H1 (cell line): ENCODE measurements around the gene NR3C2. TPM values are rescaled to one million over a fixed set of nuclear protein-coding genes. Genes with fewer than 3 reads are reported as not detected.

Source experiments
- CTCF ChIA-PET: fragments of 300-600 bp; sonication (Branson Sonifier 250); formaldehyde crosslinking; loops from one replicate; lab custom pipeline; 2021; ENCODE audit not compliant: partially characterized antibody; lab: Charles Lee
- POLR2A ChIA-PET: fragments of 300-600 bp; sonication (Branson Sonifier 250); formaldehyde crosslinking; loops from one replicate; lab custom pipeline; 2021; ENCODE audit warnings: inconsistent platforms; ENCODE audit not compliant: partially characterized antibody; lab: Charles Lee
- DNase-seq, 2 experiments: peaks; one replicate each; pipeline versions ENCODE4 v3.0.0 to v3.0.0-alpha.2; 2010 to 2022; ENCODE audit warnings: low spot score in 2 of 2, low read depth in 1 of 2, mixed read lengths in 1 of 2
- FAIRE-seq: peaks from 2 replicates; lab custom pipeline; 2011; peaks lifted over from hg19 to GRCh38; lab: Jason Lieb, UNC
- H2AFZ ChIP-seq: 2 replicates; pipeline ENCODE4 v1.8.1; 2012; ENCODE audit warnings: low read length, inconsistent platforms
- H2AK5ac ChIP-seq: 2 replicates; pipeline ENCODE4 v1.6.1; 2013; ENCODE audit warnings: low read depth, low read length
- H2BK120ac ChIP-seq: replicated peaks from 2 replicates; pipeline ENCODE3; 2013; ENCODE audit warnings: low read depth, low read length, inconsistent platforms
- H2BK12ac ChIP-seq: 2 replicates; pipeline ENCODE4 v1.6.1; 2013; ENCODE audit warnings: low read depth, low read length
- H2BK15ac ChIP-seq: 2 replicates; pipeline ENCODE4 v1.6.1; 2013; ENCODE audit warnings: low read length
- H2BK20ac ChIP-seq: 2 replicates; pipeline ENCODE4 v1.6.1; 2013; ENCODE audit warnings: low read length
- H2BK5ac ChIP-seq: 2 replicates; pipeline ENCODE4 v1.6.1; 2013; ENCODE audit warnings: low read depth, low read length
- H3K14ac ChIP-seq: 2 replicates; pipeline ENCODE4 v1.6.1; 2013; ENCODE audit warnings: inconsistent platforms; ENCODE audit not compliant: insufficient read length
- H3K18ac ChIP-seq: 2 replicates; pipeline ENCODE4 v1.6.1; 2013; ENCODE audit warnings: low read length; ENCODE audit errors: extremely low read depth
- H3K23ac ChIP-seq: 2 replicates; pipeline ENCODE4 v1.6.1; 2013; ENCODE audit warnings: inconsistent platforms; ENCODE audit not compliant: insufficient read length
- H3K23me2 ChIP-seq: 2 replicates; pipeline ENCODE4 v1.6.1; 2013; ENCODE audit warnings: low read depth, low read length
- H3K27ac ChIP-seq: 2 replicates; pipeline ENCODE4 v1.6.1; 2011; ENCODE audit warnings: low read depth, low read length, inconsistent platforms
- H3K27me3 ChIP-seq, 4 experiments: replicated peaks in 1 of 4; 1 replicate in 1 of 4; 2 replicates in 3 of 4; pipeline versions ENCODE4 v1.6.1 to v1.8.1; 2011 to 2013; ENCODE audit warnings: low read length in 3 of 4, mild to moderate bottlenecking in 3 of 4, inconsistent platforms in 2 of 4, mixed read lengths in 2 of 4, moderate library complexity in 1 of 4; ENCODE audit not compliant: control insufficient read depth in 3 of 4, insufficient read depth in 3 of 4; ENCODE audit errors: extremely low read depth in 1 of 4
- H3K36me3 ChIP-seq, 4 experiments: 2 replicates each; pipeline versions ENCODE4 v1.6.1 to v1.8.1; 2011 to 2013; ENCODE audit warnings: mild to moderate bottlenecking in 4 of 4, low read length in 3 of 4, moderate library complexity in 2 of 4, control low read depth in 1 of 4, inconsistent platforms in 1 of 4; ENCODE audit not compliant: insufficient read depth in 4 of 4, control insufficient read depth in 2 of 4
- H3K4ac ChIP-seq: replicated peaks from 2 replicates; pipeline ENCODE3; 2013; ENCODE audit warnings: low read length, low read depth, mixed read lengths, inconsistent platforms; ENCODE audit not compliant: insufficient read length
- H3K4me1 ChIP-seq, 4 experiments: replicated peaks in 1 of 4; 1 replicate in 1 of 4; 2 replicates in 3 of 4; pipeline versions ENCODE4 v1.6.1 to v1.8.1; 2011 to 2013; ENCODE audit warnings: low read length in 3 of 4, inconsistent platforms in 2 of 4, mixed read lengths in 1 of 4; ENCODE audit not compliant: insufficient read depth in 4 of 4, control insufficient read depth in 3 of 4
- H3K4me2 ChIP-seq, 2 experiments: 2 replicates each; pipeline versions ENCODE4 v1.6.1 to v1.8.1; 2011 to 2013; ENCODE audit warnings: low read depth in 2 of 2, low read length in 2 of 2, control low read depth in 1 of 2, inconsistent platforms in 1 of 2, mild to moderate bottlenecking in 1 of 2; ENCODE audit not compliant: insufficient read depth in 1 of 2
- H3K4me3 ChIP-seq, 4 experiments: fragments of 200-600, 300-600 bp in 1 of 4; sonication (generic), shearing (Covaris generic), sonication (Bioruptor Twin) in 1 of 4; 2 replicates each; pipeline versions ENCODE4 v1.5.1 to v1.8.1; 2011 to 2016; ENCODE audit warnings: low read length in 4 of 4, low read depth in 3 of 4, control low read depth in 2 of 4, inconsistent platforms in 2 of 4, mild to moderate bottlenecking in 2 of 4, mixed read lengths in 1 of 4, moderate library complexity in 1 of 4; ENCODE audit not compliant: insufficient read depth in 2 of 4; ENCODE audit errors: extremely low read depth in 1 of 4
- H3K56ac ChIP-seq: replicated peaks from 2 replicates; pipeline ENCODE3; 2013; ENCODE audit warnings: low read depth, mild to moderate bottlenecking, mixed read lengths, low read length, inconsistent platforms; ENCODE audit not compliant: insufficient read length
- H3K79me1 ChIP-seq: 2 replicates; pipeline ENCODE4 v1.6.1; 2013; ENCODE audit warnings: low read depth, low read length, control low read depth
- H3K79me2 ChIP-seq, 2 experiments: 2 replicates each; pipeline versions ENCODE4 v1.6.1 to v1.8.1; 2012 to 2013; ENCODE audit warnings: low read length in 2 of 2, mild to moderate bottlenecking in 2 of 2, inconsistent platforms in 1 of 2; ENCODE audit not compliant: insufficient read depth in 2 of 2, control insufficient read depth in 1 of 2
- H3K9ac ChIP-seq, 4 experiments: replicated peaks in 1 of 4; 1 replicate in 1 of 4; 2 replicates in 3 of 4; pipeline versions ENCODE4 v1.6.1 to v1.8.1; 2011 to 2013; ENCODE audit warnings: low read depth in 3 of 4, low read length in 3 of 4, control low read depth in 2 of 4, mild to moderate bottlenecking in 2 of 4, moderate library complexity in 2 of 4, inconsistent platforms in 1 of 4; ENCODE audit errors: extremely low read depth in 1 of 4
- H3K9me3 ChIP-seq, 2 experiments: 2 replicates each; pipeline versions ENCODE4 v1.6.1 to v1.8.1; 2012 to 2013; ENCODE audit warnings: mild to moderate bottlenecking in 2 of 2, moderate library complexity in 2 of 2, control low read depth in 1 of 2, inconsistent platforms in 1 of 2, low read depth in 1 of 2, low read length in 1 of 2, mixed read lengths in 1 of 2; ENCODE audit not compliant: insufficient read depth in 2 of 2
- H4K20me1 ChIP-seq, 2 experiments: replicated peaks in 1 of 2; 2 replicates each; pipeline versions ENCODE3 to v1.8.1; 2011 to 2013; ENCODE audit warnings: inconsistent platforms in 2 of 2, low read length in 2 of 2, mild to moderate bottlenecking in 1 of 2; ENCODE audit not compliant: insufficient read depth in 2 of 2, control insufficient read depth in 1 of 2
- H4K5ac ChIP-seq: 2 replicates; pipeline ENCODE4 v1.6.1; 2013; ENCODE audit warnings: low read length, low read depth, mixed read lengths, inconsistent platforms; ENCODE audit not compliant: insufficient read length
- H4K8ac ChIP-seq: 2 replicates; pipeline ENCODE4 v1.8.0; 2013; ENCODE audit warnings: mild to moderate bottlenecking, moderate library complexity, low read length, inconsistent platforms; ENCODE audit not compliant: insufficient read depth; ENCODE audit errors: extremely low read depth
- H4K91ac ChIP-seq: replicated peaks from 2 replicates; pipeline ENCODE3; 2013; ENCODE audit warnings: low read length, mixed read lengths, inconsistent platforms; ENCODE audit not compliant: insufficient read length
- ATF2 ChIP-seq: IDR thresholded peaks from 2 replicates; pipeline ENCODE4 v1.6.1; 2012; ENCODE audit warnings: low read length, inconsistent platforms
- ATF3 ChIP-seq: IDR thresholded peaks from 2 replicates; pipeline ENCODE4 v1.6.1; 2011; ENCODE audit warnings: low read depth, mild to moderate bottlenecking, low read length; ENCODE audit not compliant: insufficient read depth
- CBX8 ChIP-seq: fragments of 300-800, 300-1000 bp; sonication (generic); IDR thresholded peaks from 2 replicates; pipeline ENCODE4 v1.7.1; 2016; ENCODE audit warnings: low read depth, low read length, borderline replicate concordance
- HDAC6 ChIP-seq: IDR thresholded peaks from one replicate; pipeline ENCODE4 v1.7.1; 2012; ENCODE audit warnings: low read depth, mild to moderate bottlenecking, inconsistent platforms, low read length, moderate library complexity
- KDM5A ChIP-seq: fragments of 200-600 bp; IDR thresholded peaks from 2 replicates; pipeline ENCODE4 v1.7.1; 2012; ENCODE audit warnings: mild to moderate bottlenecking, low read length, inconsistent platforms, mixed read lengths
- RFX5 ChIP-seq: IDR thresholded peaks from 2 replicates; pipeline ENCODE4 v1.6.1; 2011; ENCODE audit warnings: low read depth, low read length, improper control_type of control experiment, borderline replicate concordance
- TAF7 ChIP-seq: optimal IDR thresholded peaks from 2 replicates; pipeline ENCODE3; 2011; ENCODE audit warnings: low read depth, mild to moderate bottlenecking, inconsistent platforms, low read length, moderate library complexity, borderline replicate concordance
- whole genome bisulfite sequencing, 2 experiments: shearing (Covaris generic) in 1 of 2; methylation state at CpG; one replicate each; pipeline versions ENCODE4 v1.1.6 to v1.1.7; 2013 to 2015; ENCODE audit warnings: low lambda C conversion rate in 2 of 2, mixed read lengths in 2 of 2, inconsistent platforms in 1 of 2, low coverage in 1 of 2, missing lambda C conversion rate in 1 of 2; ENCODE audit not compliant: insufficient replicate concordance in 2 of 2, insufficient coverage in 1 of 2, insufficient read length in 1 of 2; ENCODE audit errors: extremely low coverage in 1 of 2, missing lambda C conversion rate in 1 of 2; 5-methylcytosine and 5-hydroxymethylcytosine counted together
- polyA plus RNA-seq, 7 experiments: library from polyadenylated mRNA; depleted of rRNA in 3 of 7; stranded (reverse) in 5 of 7; unstranded in 2 of 7; fragments of >200 nt in 5 of 7; fragments of 200-250 nt in 2 of 7; gene quantifications; 1 replicate in 5 of 7; 2 replicates in 1 of 7; 4 replicates in 1 of 7; pipeline versions ENCODE4 v1.2.1 to v1.2.3, GENCODE V29; 2011 to 2013; ENCODE audit warnings: missing spikeins in 2 of 7, mixed read lengths in 2 of 7
- total RNA-seq: library from RNA; stranded (reverse); fragmentation: NEBNext Ultra II Directional; extraction: Animal tissue kit (Norgen Biotek cat#: 25700); gene quantifications from 2 replicates; pipeline ENCODE4 v1.2.1, GENCODE V29; 2021

Gene NR3C2
- total and polyA plus RNA-seq, 2 of the 8 experiments (the other 6 are each of a cell fraction or from before 2014, with no cell fraction given) = 0.80 to 3.9 TPM

- Histone ChIP-seq H2AK5ac (no peak overlapping the region), H2BK120ac (no peak overlapping the region), H3K79me1 (no peaks in the 10 kb centered on the region), H3K56ac (no peak overlapping the region), H3K4me1 (no peaks in the 10 kb centered on the region), H4K8ac (no peak overlapping the region), H3K9me3 (no peaks in the 10 kb centered on the region), H3K4ac (no peak overlapping the region), H3K4me3 (no peak overlapping the region), H2BK15ac (no peak overlapping the region), H2BK20ac (no peak overlapping the region), H3K27ac (no peak overlapping the region), H2BK5ac (no peak overlapping the region), H3K4me2 (no peak overlapping the region), H3K14ac (no peak overlapping the region), H3K18ac (no peak overlapping the region), H2BK12ac (no peak overlapping the region), H3K9ac (no peak overlapping the region), H4K91ac (no peak overlapping the region), H4K5ac (no peak overlapping the region), H2AFZ (no peak overlapping the region), H3K23ac (no peak overlapping the region), H4K20me1 (no peaks in the 10 kb centered on the region), H3K27me3 (no peaks in the 10 kb centered on the region), H3K79me2 (no peaks in the 10 kb centered on the region), H3K36me3 (no peaks in the 10 kb centered on the region), H3K23me2 (no peaks in the 10 kb centered on the region)
- ChIA-PET POLR2A (no interaction called here), CTCF (interaction anchor here (0.6 kb wide), 1 partner anchor 1247 kb away, joined by 3 read pairs; no protein-coding TSS in a partner anchor)
- TF ChIP-seq ATF2 (no peak), TAF7 (no peak), CBX8 (no peak), KDM5A (no peak), ATF3 (no peak), HDAC6 (no peak), RFX5 (no peak)
- FAIRE-seq = no peak
- WGBS, 2 experiments = 95% methylated on average over 7 of the region's 7 CpGs; no CpG with 5 or more reads in 1 of the 2 experiments
- no peak for DNase-seq
Measured at GRCh38 chr4:148266240-148266639, 176.0 kb downstream of the NR3C2 start.
